A673 (cell line): Measurements from ENCODE around the gene ARL16. TPM values are rescaled to one million over a fixed set of nuclear protein-coding genes. Genes with fewer than 3 reads are reported as not detected.

Experiments
- BruUV-seq: library from RNA; stranded (reverse); fragments of 400-500 nt; replicated peaks from 2 replicates; lab custom pipeline; 2021; lab: Mats Ljungman, UMichigan
- CTCF ChIA-PET: fragments of 300-600 bp; sonication (Branson Sonifier 250); formaldehyde crosslinking; loops from one replicate; lab custom pipeline; 2022; ENCODE audit warnings: antibody characterized with exemption; lab: Charles Lee
- POLR2A ChIA-PET: fragments of 300-600 bp; sonication (Branson Sonifier 250); formaldehyde crosslinking; loops from one replicate; lab custom pipeline; 2022; ENCODE audit warnings: antibody characterized with exemption; ENCODE audit not compliant: low non-redundant PET; lab: Charles Lee
- DNase-seq: peaks from one replicate; pipeline ENCODE4 v3.0.0-alpha.2; 2015; ENCODE audit warnings: low spot score
- H3K27ac ChIP-seq: fragments of 200-600 bp; sonication (generic); 2 replicates; pipeline ENCODE4 v1.5.1; 2016; ENCODE audit warnings: mixed run types, low read depth, mild to moderate bottlenecking, mixed read lengths, antibody characterized with exemption, low read length; ENCODE audit not compliant: poor library complexity, severe bottlenecking
- H3K27me3 ChIP-seq: fragments of 200-600 bp; sonication (generic); replicated peaks from 2 replicates; pipeline ENCODE4 v1.6.1; 2017; ENCODE audit warnings: mixed run types, low read depth, mild to moderate bottlenecking, mixed read lengths, antibody characterized with exemption, low read length; ENCODE audit not compliant: insufficient read depth, poor library complexity
- H3K36me3 ChIP-seq: fragments of 200-600 bp; sonication (generic); 2 replicates; pipeline ENCODE4 v1.6.1; 2016; ENCODE audit warnings: mixed run types, mild to moderate bottlenecking, mixed read lengths, antibody characterized with exemption, low read length; ENCODE audit not compliant: insufficient read depth, poor library complexity, severe bottlenecking
- H3K4me1 ChIP-seq: fragments of 200-600 bp; sonication (generic); 2 replicates; pipeline ENCODE4 v1.6.1; 2017; ENCODE audit warnings: mixed run types, mild to moderate bottlenecking, mixed read lengths, antibody characterized with exemption, low read length; ENCODE audit not compliant: insufficient read depth, poor library complexity, severe bottlenecking
- H3K4me3 ChIP-seq: fragments of 200-600 bp; sonication (generic); 2 replicates; pipeline ENCODE4 v1.5.1; 2016; ENCODE audit warnings: low read depth, mixed run types, mild to moderate bottlenecking, mixed read lengths, low read length; ENCODE audit not compliant: poor library complexity, severe bottlenecking
- H3K9me3 ChIP-seq: fragments of 200-600 bp; sonication (generic); 2 replicates; pipeline ENCODE4 v1.6.1; 2016; ENCODE audit warnings: mixed run types, low read depth, mild to moderate bottlenecking, mixed read lengths, antibody characterized with exemption, low read length; ENCODE audit not compliant: poor library complexity, severe bottlenecking
- CTCF ChIP-seq: fragments of 300-800, 200-600 bp; sonication (generic); conservative IDR thresholded peaks from 2 replicates; pipeline ENCODE4 v1.5.1; 2017; ENCODE audit warnings: low read depth, mild to moderate bottlenecking, antibody characterized with exemption, low read length, moderate library complexity, mixed read lengths
- EZH2 ChIP-seq: fragments of 200-600 bp; sonication (generic); IDR thresholded peaks from 2 replicates; pipeline ENCODE4 v1.6.1; 2017; ENCODE audit warnings: borderline replicate concordance, low read depth, mild to moderate bottlenecking, mixed read lengths, antibody characterized with exemption, low read length; ENCODE audit not compliant: poor library complexity, severe bottlenecking
- intact Hi-C: fragments of 100-400 bp; cut with micrococcal nuclease; formaldehyde crosslinking; loops from one replicate; pipeline ENCODE4 v1.10.0; 2022; ENCODE audit not compliant: unreplicated experiment
- total RNA-seq: library from RNA; stranded (reverse); gene quantifications from 2 replicates; pipeline ENCODE4 v1.2.3, GENCODE V29; 2021

ARL16 gene
- total RNA-seq, 1 experiment from 2014 or later: 62.8 TPM

DNA sequence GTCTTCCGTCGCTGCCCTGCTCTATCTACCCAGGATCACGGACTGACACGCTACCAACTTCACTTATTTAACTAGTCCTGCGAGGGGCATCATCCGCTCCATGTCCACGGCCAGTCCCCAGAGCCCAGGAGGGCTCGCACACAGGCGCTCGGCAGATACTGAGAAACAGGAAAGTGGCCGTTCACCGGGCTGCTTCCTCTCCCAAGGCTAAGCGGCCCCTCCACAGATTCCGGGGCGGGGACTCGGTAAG, 17.6 kb downstream of the ARL16 start:
- intact Hi-C loops: no loop called here
- CTCF ChIA-PET: no interaction called here
- Histone ChIP-seq H3K9me3 (no peaks in the 10 kb centered on the region), H3K36me3 (peaks cover 37% of the 10 kb centered on the region), H3K27ac (peak overlapping the region; percentile 92), H3K4me3 (peak overlapping the region; percentile 93), H3K4me1 (peaks cover 18% of the 10 kb centered on the region), H3K27me3 (no peaks in the 10 kb centered on the region)
- DNase-seq: peak; percentile 54
- POLR2A ChIA-PET: no interaction called here
- BruUV-seq: TSS peak; percentile 83
- no peak for TF ChIP-seq CTCF
- TF ChIP-seq EZH2: no peak

DNA sequence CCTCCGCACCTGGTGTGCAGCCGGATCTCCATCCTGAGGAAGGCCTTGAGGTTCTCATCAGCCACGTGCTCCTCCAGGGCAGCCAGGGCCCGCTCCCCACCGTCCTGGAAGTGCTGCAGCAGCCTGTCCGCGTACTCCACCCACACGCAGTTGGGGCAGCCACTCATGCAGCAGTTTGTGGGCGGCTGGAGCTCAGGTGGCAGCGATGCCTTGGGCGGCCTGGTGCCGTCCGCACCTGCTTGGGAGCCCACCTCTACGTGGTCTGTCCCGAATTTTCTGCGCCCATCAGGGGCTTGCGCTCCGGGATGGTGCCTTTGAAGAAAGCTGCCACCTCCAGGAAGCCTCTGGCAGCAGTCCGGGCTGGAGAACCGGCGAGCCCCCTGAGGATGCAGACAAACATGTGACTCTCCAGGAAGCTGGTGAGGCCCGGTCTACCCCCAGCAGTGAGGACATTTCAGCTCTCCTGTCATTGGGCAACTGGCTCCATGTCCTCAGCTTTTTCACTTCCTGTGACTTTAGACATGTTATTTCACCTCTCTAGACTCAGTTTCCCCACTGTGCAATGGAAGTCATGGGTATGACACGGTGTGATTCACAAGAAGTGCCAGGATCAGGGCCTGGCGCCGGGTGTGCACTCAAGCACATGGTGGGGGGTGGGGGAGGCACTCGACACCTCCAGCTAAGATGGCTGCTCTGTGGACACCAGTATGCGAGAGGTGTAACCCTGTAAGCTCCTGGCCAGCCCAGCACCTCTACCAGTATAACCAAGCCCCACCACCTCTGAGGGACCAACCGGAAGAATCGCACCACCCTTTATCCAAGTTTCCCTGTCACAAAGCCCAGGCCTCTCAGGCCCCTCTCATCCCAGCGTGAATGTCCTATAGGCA, 18.1 kb downstream of the ARL16 start:
- Histone ChIP-seq H3K27me3 (no peaks in the 10 kb centered on the region), H3K9me3 (no peaks in the 10 kb centered on the region), H3K4me1 (peaks cover 18% of the 10 kb centered on the region), H3K4me3 (peak overlapping the region; percentile 93), H3K27ac (peak overlapping the region; percentile 92), H3K36me3 (peaks cover 31% of the 10 kb centered on the region)
- DNase-seq: peak; percentile 57
- ChIA-PET POLR2A (no interaction called here), CTCF (no interaction called here)
- TF ChIP-seq EZH2: no peak
- TF ChIP-seq CTCF: no peak
- no TSS peak for BruUV-seq
- intact Hi-C loops: no loop called here

GRCh38 chr17:81664051-81664470, 19.5 kb downstream of the ARL16 start:
- peaks cover 17% of the 10 kb centered on the region for H3K36me3 ChIP-seq
- intact Hi-C loops: no loop called here
- DNase-seq: no peak
- no TSS peak for BruUV-seq
- H3K4me1 ChIP-seq: peaks cover 18% of the 10 kb centered on the region
- no peaks in the 10 kb centered on the region for H3K9me3 ChIP-seq
- POLR2A ChIA-PET: no interaction called here
- TF ChIP-seq EZH2 (no peak), CTCF (no peak)
- no peak overlapping the region for H3K27ac ChIP-seq
- H3K4me3 ChIP-seq: no peak overlapping the region
- CTCF ChIA-PET: no interaction called here
- no peaks in the 10 kb centered on the region for H3K27me3 ChIP-seq
